Endothelial cell of umbilical vein (primary cell): ENCODE measurements around the gene PPP1R13L.

Experiments used
- MAX ChIP-seq: IDR thresholded peaks from 2 replicates; pipeline ENCODE4 v1.6.1; 2011; ENCODE audit not compliant: insufficient read depth, insufficient read length
- POLR2A ChIP-seq: IDR thresholded peaks from 2 replicates; pipeline ENCODE4 v1.6.1; 2012; ENCODE audit warnings: low read depth, mild to moderate bottlenecking, control low read depth, low read length

DNA sequence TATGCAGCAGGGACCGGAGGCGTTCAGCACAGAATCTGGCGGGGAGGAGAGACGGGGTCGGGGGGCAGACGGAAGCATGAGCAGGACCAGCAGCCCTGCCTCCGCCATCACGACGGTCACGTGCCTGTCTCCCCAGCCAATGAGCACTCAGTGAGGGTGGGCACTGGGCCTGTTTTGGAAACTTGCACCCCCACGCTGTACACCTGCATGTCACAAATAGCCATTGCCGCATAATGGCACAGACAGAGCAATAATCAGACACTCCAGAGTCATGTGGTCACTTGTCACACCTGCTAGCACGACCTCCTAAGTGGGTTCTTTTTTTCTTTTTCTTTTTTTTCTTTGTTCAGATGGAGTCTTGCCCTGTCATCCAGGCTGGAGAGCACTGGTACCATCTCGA lies 43.3 kb downstream of the PPP1R13L start:
- TF ChIP-seq MAX (no peak), POLR2A (no peak)
